ENCODE measurements around the gene DHX38.

The DHX38 gene

GRCh38 chr16:72091217-72091616, 2.4 kb upstream of the DHX38 start:
- DNase-seq (ENCODE audit: low spot score), result no peak
- in situ Hi-C loops (cut with MboI; ENCODE audit: low sequenced_read_pairs, unreplicated experiment), result no loop called here
- no peak for TF ChIP-seq CTCF (IDR thresholded peaks at IDR 0.05; ENCODE audit: borderline replicate concordance, control extremely low read depth, extremely low read depth, insufficient read depth, missing control alignments)

DNA sequence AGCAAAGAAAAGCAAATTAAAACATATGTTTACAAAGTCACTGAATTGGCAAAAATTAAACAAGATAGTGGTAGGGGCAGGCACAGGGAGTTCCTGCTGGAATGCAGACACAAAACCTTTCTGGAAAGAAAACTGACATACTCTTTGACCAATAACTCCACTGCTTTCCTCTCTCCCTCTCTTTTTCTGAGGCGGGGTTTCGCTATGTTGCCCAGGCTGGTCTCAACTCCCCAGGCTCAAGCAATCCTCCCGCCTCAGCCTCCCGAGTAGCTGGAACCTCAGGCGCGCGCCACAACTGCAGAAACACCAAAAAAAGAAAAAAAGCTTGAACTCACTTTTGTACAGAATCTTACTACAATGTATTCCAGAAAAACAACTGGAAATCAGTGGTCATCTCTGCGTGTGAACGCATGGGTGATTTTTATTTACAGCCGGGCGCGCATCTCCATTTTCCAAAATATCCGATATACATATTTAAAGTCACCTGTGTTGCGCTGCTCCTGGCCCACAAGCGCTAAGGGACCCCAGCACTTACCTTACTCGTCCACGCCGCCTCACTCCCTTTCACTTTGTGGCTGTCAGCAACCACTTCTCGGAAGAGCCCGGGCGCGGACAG, 707 bp upstream of the DHX38 start:
- TF ChIP-seq CTCF (IDR thresholded peaks at IDR 0.05; ENCODE audit: borderline replicate concordance, control extremely low read depth, extremely low read depth, insufficient read depth, missing control alignments), result no peak
- in situ Hi-C loops (cut with MboI; ENCODE audit: low sequenced_read_pairs, unreplicated experiment), result no loop called here
- no peak for DNase-seq (ENCODE audit: low spot score)

- in situ Hi-C loops (cut with MboI; ENCODE audit: low sequenced_read_pairs, unreplicated experiment), result no loop called here
- TF ChIP-seq CTCF (IDR thresholded peaks at IDR 0.05; ENCODE audit: borderline replicate concordance, control extremely low read depth, extremely low read depth, insufficient read depth, missing control alignments), result no peak
Measured at GRCh38 chr16:72094266-72094610, 591 bp downstream of the DHX38 start.

GRCh38 chr16:72098936-72099335, 5.3 kb downstream of the DHX38 start:
- no peak for DNase-seq (ENCODE audit: low spot score)
- in situ Hi-C loops (cut with MboI; ENCODE audit: low sequenced_read_pairs, unreplicated experiment), result no loop called here
- TF ChIP-seq CTCF (IDR thresholded peaks at IDR 0.05; ENCODE audit: borderline replicate concordance, control extremely low read depth, extremely low read depth, insufficient read depth, missing control alignments), result no peak

More at GRCh38 chr16:72094266-72094610, 591 bp downstream of the DHX38 start:
- DNase-seq (ENCODE audit: low spot score), result no peak

DNA sequence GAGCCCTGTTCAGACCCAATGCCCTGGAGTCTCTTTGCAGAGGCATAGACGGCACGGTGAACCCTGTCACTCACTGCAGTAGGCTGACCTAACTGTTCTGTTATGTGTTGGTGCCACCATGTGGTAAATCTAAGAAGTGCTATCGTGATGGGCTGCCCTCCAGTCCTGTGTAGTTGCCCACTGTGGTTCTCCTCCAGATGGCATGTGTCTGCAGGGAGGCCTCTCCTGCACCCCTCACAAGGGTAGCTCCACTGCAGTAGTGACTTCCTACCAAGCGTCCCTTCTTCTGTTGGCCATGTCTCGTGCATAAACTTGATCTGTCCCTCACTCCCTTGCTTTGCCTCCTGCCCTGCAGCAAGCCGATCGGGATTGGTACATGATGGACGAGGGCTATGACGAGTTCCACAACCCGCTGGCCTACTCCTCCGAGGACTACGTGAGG, 5.8 kb downstream of the DHX38 start:
- peak; percentile 47 for TF ChIP-seq CTCF (IDR thresholded peaks at IDR 0.05; ENCODE audit: borderline replicate concordance, control extremely low read depth, extremely low read depth, insufficient read depth, missing control alignments)
- in situ Hi-C loops (cut with MboI; ENCODE audit: low sequenced_read_pairs, unreplicated experiment), result no loop called here
- peak; percentile 73 for DNase-seq (ENCODE audit: low spot score)

DNA sequence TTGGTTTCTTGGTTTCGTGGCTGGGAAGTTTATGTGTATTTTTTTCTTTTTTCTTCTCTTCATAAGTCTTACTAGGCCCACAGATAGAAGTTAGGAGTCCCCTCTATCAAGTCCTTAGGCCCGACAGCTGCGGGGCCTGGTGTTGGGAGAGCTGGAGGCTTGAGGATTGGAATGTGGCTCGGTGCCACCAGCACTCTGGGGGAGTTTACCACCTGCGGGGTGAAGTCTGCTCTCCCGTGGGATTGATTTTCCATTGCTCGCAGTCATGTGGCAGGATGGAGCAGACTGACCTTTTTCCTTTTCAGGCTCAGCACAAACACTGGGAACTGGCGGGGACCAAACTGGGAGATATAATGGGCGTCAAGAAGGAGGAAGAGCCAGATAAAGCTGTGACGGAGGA, 7.5 kb downstream of the DHX38 start:
- in situ Hi-C loops (cut with MboI; ENCODE audit: low sequenced_read_pairs, unreplicated experiment), result no loop called here
- no peak for TF ChIP-seq CTCF (IDR thresholded peaks at IDR 0.05; ENCODE audit: borderline replicate concordance, control extremely low read depth, extremely low read depth, insufficient read depth, missing control alignments)
- no peak for DNase-seq (ENCODE audit: low spot score)
